Spleen (tissue), 7 donors: ENCODE measurements around the gene CCN5.

Experiments used
- POLR2A ChIP-seq, 3 donors: fragments of 450-650 bp; IDR thresholded peaks; one replicate each; pipeline ENCODE4 v1.5.1; 2017; ENCODE audit warnings: antibody characterized with exemption in 3 of 3, mild to moderate bottlenecking in 1 of 3
- POLR2AphosphoS5 ChIP-seq, 3 donors: sonication (generic); formaldehyde crosslinking; IDR thresholded peaks; one replicate each; pipeline ENCODE4 v1.5.1; 2017; ENCODE audit warnings: antibody characterized with exemption in 3 of 3
- TF ChIP-seq, protein P1 (sequence below), 11 experiments: fragments of 200-600 bp in 7 of 11; fragments of 450-650 bp in 4 of 11; sonication (generic) in 4 of 11; IDR thresholded peaks in 8 of 11; conservative IDR thresholded peaks in 3 of 11; 1 replicate in 7 of 11; 2 replicates in 4 of 11; pipeline versions ENCODE4 v1.4.0 to v1.8.0; 2016 to 2021; ENCODE audit warnings: antibody characterized with exemption in 11 of 11, inconsistent platforms in 4 of 11, mild to moderate bottlenecking in 1 of 11
- donor health status: DM: no; HTN: no; CAD: no; lungs with moderate emphysema.
- donor health status: DM: no; HTN: no; CAD: no.
- donor health status: DM: no; HTN: no; CAD: no.

- TF ChIP-seq, protein P1, sequence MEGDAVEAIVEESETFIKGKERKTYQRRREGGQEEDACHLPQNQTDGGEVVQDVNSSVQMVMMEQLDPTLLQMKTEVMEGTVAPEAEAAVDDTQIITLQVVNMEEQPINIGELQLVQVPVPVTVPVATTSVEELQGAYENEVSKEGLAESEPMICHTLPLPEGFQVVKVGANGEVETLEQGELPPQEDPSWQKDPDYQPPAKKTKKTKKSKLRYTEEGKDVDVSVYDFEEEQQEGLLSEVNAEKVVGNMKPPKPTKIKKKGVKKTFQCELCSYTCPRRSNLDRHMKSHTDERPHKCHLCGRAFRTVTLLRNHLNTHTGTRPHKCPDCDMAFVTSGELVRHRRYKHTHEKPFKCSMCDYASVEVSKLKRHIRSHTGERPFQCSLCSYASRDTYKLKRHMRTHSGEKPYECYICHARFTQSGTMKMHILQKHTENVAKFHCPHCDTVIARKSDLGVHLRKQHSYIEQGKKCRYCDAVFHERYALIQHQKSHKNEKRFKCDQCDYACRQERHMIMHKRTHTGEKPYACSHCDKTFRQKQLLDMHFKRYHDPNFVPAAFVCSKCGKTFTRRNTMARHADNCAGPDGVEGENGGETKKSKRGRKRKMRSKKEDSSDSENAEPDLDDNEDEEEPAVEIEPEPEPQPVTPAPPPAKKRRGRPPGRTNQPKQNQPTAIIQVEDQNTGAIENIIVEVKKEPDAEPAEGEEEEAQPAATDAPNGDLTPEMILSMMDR (IDR thresholded peaks at IDR 0.05 in 8 of 11, conservative IDR thresholded peaks at IDR 0.05 in 3 of 11): no peak
- TF ChIP-seq POLR2AphosphoS5 (IDR thresholded peaks at IDR 0.05): no peak
- no peak for TF ChIP-seq POLR2A (IDR thresholded peaks at IDR 0.05)
Measured at GRCh38 chr20:44719841-44720240, 4.7 kb downstream of the CCN5 start.
